Stimulated activated memory B cell treated with anti-CD40 and anti-IgM and Interleukin-4, amounts not matched to agents 10 μg/mL and 1 μg/mL and 100 μg/mL, for 72 hours (primary cell): ENCODE results near the gene TRAK2.

Source experiments
- ATAC-seq: fragments of 150-1000 bp; cut with Tn5 transposase; 2 replicates; pipeline ENCODE4 v1.10.0; 2021
- H3K27ac Mint-ChIP-seq: one replicate; pipeline ENCODE4 v1.8.0; 2022; ENCODE audit warnings: mild to moderate bottlenecking, mixed read lengths
- H3K27me3 Mint-ChIP-seq: one replicate; pipeline ENCODE4 v1.8.0; 2022; ENCODE audit warnings: mixed read lengths
- H3K36me3 Mint-ChIP-seq: one replicate; pipeline ENCODE4 v1.8.0; 2022; ENCODE audit warnings: mixed read lengths
- H3K4me1 Mint-ChIP-seq: one replicate; pipeline ENCODE4 v1.8.0; 2022; ENCODE audit warnings: mixed read lengths
- H3K4me3 Mint-ChIP-seq: one replicate; pipeline ENCODE4 v1.8.0; 2022; ENCODE audit warnings: mild to moderate bottlenecking, moderate library complexity, mixed read lengths
- H3K9me3 Mint-ChIP-seq: one replicate; pipeline ENCODE4 v1.8.0; 2022; ENCODE audit warnings: mixed read lengths

TRAK2 gene

DNA sequence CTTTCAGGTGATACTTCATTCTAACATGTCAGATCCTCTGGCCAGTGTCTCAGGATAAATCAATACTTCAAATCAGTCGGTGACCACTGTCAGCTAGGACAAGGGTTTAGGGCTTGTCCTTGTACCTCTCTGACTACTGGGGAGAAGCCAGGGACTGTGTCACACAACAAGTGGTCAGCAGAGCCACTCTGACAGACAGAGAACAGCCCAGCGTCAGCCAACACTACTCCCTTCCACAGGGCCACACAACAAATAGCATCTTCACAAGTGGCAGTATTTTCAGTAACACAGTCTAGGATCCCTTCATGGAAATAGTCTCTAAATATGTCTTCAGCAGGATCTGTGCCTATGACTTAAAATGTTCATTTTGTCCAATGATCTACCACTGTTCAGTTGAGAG lies 108.3 kb downstream of the TRAK2 start:
- H3K27me3 Mint-ChIP-seq, result no peaks in the 10 kb centered on the region
- peaks cover 16% of the 10 kb centered on the region for H3K4me1 Mint-ChIP-seq
- peaks cover 2% of the 10 kb centered on the region for H3K9me3 Mint-ChIP-seq
- no peak for ATAC-seq
- H3K36me3 Mint-ChIP-seq, result peaks cover 52% of the 10 kb centered on the region
- no peak overlapping the region for H3K27ac Mint-ChIP-seq
- no peak overlapping the region for H3K4me3 Mint-ChIP-seq

DNA sequence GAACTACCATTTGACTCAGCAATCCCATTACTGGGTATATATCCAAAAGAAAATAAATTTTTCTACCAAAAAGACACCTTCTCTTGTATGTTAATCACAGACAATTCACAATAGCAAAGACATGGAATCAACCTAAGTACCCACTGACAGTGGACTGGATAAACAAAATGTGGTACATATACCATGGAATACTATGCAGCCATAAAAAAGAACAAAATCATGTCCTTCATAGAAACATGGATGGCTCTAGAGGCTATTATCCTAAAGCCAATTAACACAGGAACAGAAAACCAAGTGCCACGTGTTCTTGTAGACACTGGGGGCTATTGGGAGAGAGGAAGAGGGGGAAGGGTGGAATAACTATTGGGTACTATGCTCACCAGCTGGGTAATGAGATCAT lies 121.8 kb downstream of the TRAK2 start:
- peaks cover 8% of the 10 kb centered on the region for H3K4me1 Mint-ChIP-seq

DNA sequence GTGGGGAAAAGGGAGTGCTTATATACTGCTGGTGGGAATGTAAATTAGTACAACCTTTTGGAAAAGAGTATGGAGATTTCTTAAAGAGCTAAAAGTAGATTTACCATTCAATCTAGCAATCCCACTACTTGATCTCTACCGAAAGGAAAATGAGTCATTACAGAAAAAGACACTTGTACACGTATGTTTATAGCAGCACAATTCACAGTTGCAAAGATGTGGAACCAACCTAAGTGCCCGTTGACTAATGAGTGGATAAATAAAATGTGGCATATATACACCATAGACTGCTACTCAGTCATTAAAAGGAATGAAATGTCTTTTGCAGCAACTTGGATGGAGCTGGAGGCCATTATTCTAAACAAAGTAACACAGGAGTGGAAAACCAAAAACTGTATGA lies 123.6 kb downstream of the TRAK2 start:
- Mint-ChIP-seq H3K27me3 (no peaks in the 10 kb centered on the region), H3K36me3 (peaks cover 43% of the 10 kb centered on the region), H3K4me3 (no peak overlapping the region), H3K9me3 (peaks cover 25% of the 10 kb centered on the region), H3K27ac (no peak overlapping the region), H3K4me1 (peaks cover 8% of the 10 kb centered on the region)
- no peak for ATAC-seq

More for the DNA sequence above, 121.8 kb downstream of the TRAK2 start:
- H3K9me3 Mint-ChIP-seq, result peaks cover 18% of the 10 kb centered on the region
- H3K4me3 Mint-ChIP-seq, result no peak overlapping the region
- H3K36me3 Mint-ChIP-seq, result peaks cover 28% of the 10 kb centered on the region
- no peaks in the 10 kb centered on the region for H3K27me3 Mint-ChIP-seq
- no peak overlapping the region for H3K27ac Mint-ChIP-seq
- no peak for ATAC-seq
